ENCODE data around the gene ARHGAP27. TPM values are rescaled to one million over a fixed set of nuclear protein-coding genes. Genes with fewer than 3 reads are reported as not detected.

ARHGAP27 gene
- polyA plus RNA-seq, 1 donor (not counting 4 experiments of a cell fraction or from before 2014, with no cell fraction given), result 14.4 TPM

GRCh38 chr17:45351831-45352230 is 80.8 kb downstream of the ARHGAP27 start:
- Histone ChIP-seq H4K20me1 (ENCODE audit: control insufficient read depth, extremely low read depth, insufficient read depth, low read length) (no peaks in the 10 kb centered on the region), H3K9ac (ENCODE audit: control insufficient read depth, extremely low read depth, insufficient read depth, low read length) (no peak overlapping the region), H3K4me3 (ENCODE audit: control insufficient read depth in 2 of 3, extremely low read depth in 1 of 3, insufficient read depth in 2 of 3, low read depth in 1 of 3, low read length in 3 of 3) (no peak overlapping the region), H3K4me2 (ENCODE audit: control insufficient read depth, extremely low read depth, insufficient read depth, low read depth, low read length) (no peak overlapping the region), H3K9me1 (ENCODE audit: control insufficient read depth, extremely low read depth, insufficient read depth, low read length) (no peaks in the 10 kb centered on the region), H3K27me3 (ENCODE audit: control insufficient read depth, extremely low read depth, insufficient read depth, low read length) (no peaks in the 10 kb centered on the region), H3K36me3 (ENCODE audit: control insufficient read depth in 2 of 2, extremely low read depth in 1 of 2, insufficient read depth in 2 of 2, low read length in 2 of 2) (no peaks in the 10 kb centered on the region), H3K4me1 (ENCODE audit: control insufficient read depth, extremely low read depth, insufficient read depth, low read length) (no peaks in the 10 kb centered on the region), H3K9me3 (ENCODE audit: control insufficient read depth, low read depth, low read length) (no peaks in the 10 kb centered on the region), H3K79me2 (ENCODE audit: control insufficient read depth, insufficient read depth, low read length) (no peaks in the 10 kb centered on the region), H2AFZ (ENCODE audit: control insufficient read depth, low read length) (no peak overlapping the region), H3K27ac (ENCODE audit: control insufficient read depth, insufficient read depth, low read length) (no peak overlapping the region)
- dilution Hi-C loops (cut with MboI; ENCODE audit: extremely low pct_ligation_motif_present, low sequenced_read_pairs), result no loop called here
- TF ChIP-seq EZH2 (IDR thresholded peaks at IDR 0.05; ENCODE audit: low read length) (no peak), CTCF (optimal IDR thresholded peaks at IDR 0.05 in 1 of 3, IDR thresholded peaks at IDR 0.05 in 1 of 3, conservative IDR thresholded peaks at IDR 0.05 in 1 of 3; ENCODE audit: extremely low read depth in 1 of 3, insufficient read depth in 2 of 3, low read length in 3 of 3) (no peak)
- DNase-seq (ENCODE audit: low read depth, low spot score) (no peak), FAIRE-seq (no peak)

- Histone ChIP-seq H3K4me3 (ENCODE audit: control insufficient read depth in 2 of 3, extremely low read depth in 1 of 3, insufficient read depth in 2 of 3, low read depth in 1 of 3, low read length in 3 of 3) (no peak overlapping the region), H3K27me3 (ENCODE audit: control insufficient read depth, extremely low read depth, insufficient read depth, low read length) (no peaks in the 10 kb centered on the region), H3K4me2 (ENCODE audit: control insufficient read depth, extremely low read depth, insufficient read depth, low read depth, low read length) (no peak overlapping the region), H3K36me3 (ENCODE audit: control insufficient read depth in 2 of 2, extremely low read depth in 1 of 2, insufficient read depth in 2 of 2, low read length in 2 of 2) (no peaks in the 10 kb centered on the region), H3K9ac (ENCODE audit: control insufficient read depth, extremely low read depth, insufficient read depth, low read length) (no peak overlapping the region), H3K9me1 (ENCODE audit: control insufficient read depth, extremely low read depth, insufficient read depth, low read length) (no peaks in the 10 kb centered on the region), H2AFZ (ENCODE audit: control insufficient read depth, low read length) (no peak overlapping the region), H3K27ac (ENCODE audit: control insufficient read depth, insufficient read depth, low read length) (no peak overlapping the region), H3K79me2 (ENCODE audit: control insufficient read depth, insufficient read depth, low read length) (no peaks in the 10 kb centered on the region), H4K20me1 (ENCODE audit: control insufficient read depth, extremely low read depth, insufficient read depth, low read length) (no peaks in the 10 kb centered on the region), H3K4me1 (ENCODE audit: control insufficient read depth, extremely low read depth, insufficient read depth, low read length) (no peaks in the 10 kb centered on the region), H3K9me3 (ENCODE audit: control insufficient read depth, low read depth, low read length) (no peaks in the 10 kb centered on the region)
- dilution Hi-C loops (cut with MboI; ENCODE audit: extremely low pct_ligation_motif_present, low sequenced_read_pairs), result no loop called here
- FAIRE-seq (no peak), DNase-seq (ENCODE audit: low read depth, low spot score) (no peak)
- no peak for TF ChIP-seq EZH2 (IDR thresholded peaks at IDR 0.05; ENCODE audit: low read length)
- TF ChIP-seq CTCF (optimal IDR thresholded peaks at IDR 0.05 in 1 of 3, IDR thresholded peaks at IDR 0.05 in 1 of 3, conservative IDR thresholded peaks at IDR 0.05 in 1 of 3; ENCODE audit: extremely low read depth in 1 of 3, insufficient read depth in 2 of 3, low read length in 3 of 3), result no peak
Measured at GRCh38 chr17:45347444-45347843, 85.2 kb downstream of the ARHGAP27 start.
